K562 (cell line): ENCODE measurements around the gene COL8A2. TPM values are rescaled to one million over a fixed set of nuclear protein-coding genes. Genes with fewer than 3 reads are reported as not detected.
A peak's percentile ranks its signal among the peaks of the same experiment; 100 is the strongest.

Source experiments
- ATAC-seq: fragments of 200-7000 bp; cut with Tn5 transposase; 3 replicates; pipeline ENCODE4 v1.9.1; 2020; ENCODE audit warnings: moderate library complexity
- BruUV-seq: library from RNA; stranded (reverse); fragments of 400-500 nt; replicated peaks from 2 replicates; lab custom pipeline; 2021; lab: Mats Ljungman, UMichigan
- CTCF ChIA-PET: fragments of 300-600 bp; formaldehyde crosslinking; extraction: SDS; loops from one replicate; lab custom pipeline; 2021; ENCODE audit warnings: low intra/inter-chr PET ratio; lab: Yijun Ruan, JAX
- POLR2A ChIA-PET: fragments of 300-600, 350-650 bp; sonication (Branson Sonifier 250); formaldehyde crosslinking; extraction: SDS; loops from one replicate; lab custom pipeline; 2021; ENCODE audit warnings: antibody characterized with exemption, inconsistent platforms; lab: Yijun Ruan, JAX
- DNase-seq, 4 experiments: peaks; one replicate each; pipeline versions ENCODE4 v3.0.0 to v3.0.0-alpha.2; 2011 to 2018; ENCODE audit warnings: low spot score in 3 of 4, mixed read lengths in 3 of 4; ENCODE audit errors: extremely low read depth in 1 of 4
- FAIRE-seq: peaks from 2 replicates; lab custom pipeline; 2011; peaks lifted over from hg19 to GRCh38; lab: Jason Lieb, UNC
- H2AFZ ChIP-seq: 2 replicates; pipeline ENCODE4 v1.6.0; 2011; ENCODE audit warnings: low read depth, low read length, control low read depth, inconsistent platforms
- H3K27ac ChIP-seq: fragments of 200-600 bp; 3 replicates; pipeline ENCODE4 v1.8.0; 2011; ENCODE audit warnings: low read depth, mild to moderate bottlenecking, control low read depth, inconsistent platforms, low read length, moderate library complexity, mixed read lengths; ENCODE audit errors: extremely low read depth
- H3K27me3 ChIP-seq, 2 experiments: fragments of 300-600 bp in 1 of 2; 2 replicates in 1 of 2; 3 replicates in 1 of 2; pipeline versions ENCODE4 v1.6.0 to v1.8.0; 2011; ENCODE audit warnings: inconsistent platforms in 2 of 2, low read length in 2 of 2, mild to moderate bottlenecking in 1 of 2, mixed read lengths in 1 of 2, moderate library complexity in 1 of 2; ENCODE audit not compliant: control insufficient read depth in 2 of 2, insufficient read depth in 2 of 2
- H3K36me3 ChIP-seq: fragments of 300-600 bp; 3 replicates; pipeline ENCODE4 v1.8.0; 2011; ENCODE audit warnings: mild to moderate bottlenecking, low read length, inconsistent platforms; ENCODE audit not compliant: control insufficient read depth, insufficient read depth
- H3K4me1 ChIP-seq, 2 experiments: fragments of 200-600 bp in 1 of 2; replicated peaks in 1 of 2; 2 replicates in 1 of 2; 3 replicates in 1 of 2; pipeline versions ENCODE4 v1.5.1 to v1.8.0; 2011; ENCODE audit warnings: inconsistent platforms in 2 of 2, low read length in 2 of 2, mild to moderate bottlenecking in 1 of 2, mixed read lengths in 1 of 2, moderate library complexity in 1 of 2; ENCODE audit not compliant: control insufficient read depth in 2 of 2, insufficient read depth in 2 of 2
- H3K4me2 ChIP-seq: 2 replicates; pipeline ENCODE4 v1.6.1; 2011; ENCODE audit warnings: low read length, control low read depth, inconsistent platforms, mixed read lengths; ENCODE audit not compliant: insufficient read depth
- H3K4me3 ChIP-seq: fragments of 200-600 bp; sonication (generic), shearing (Covaris generic); 2 replicates; pipeline ENCODE4 v1.5.1; 2016; ENCODE audit warnings: control low read depth, inconsistent platforms
- H3K79me2 ChIP-seq: fragments of 200-600 bp; 3 replicates; pipeline ENCODE4 v1.8.0; 2011; ENCODE audit warnings: low read length, inconsistent platforms; ENCODE audit not compliant: control insufficient read depth, insufficient read depth
- H3K9ac ChIP-seq, 2 experiments: 2 replicates each; pipeline versions ENCODE4 v1.6.0 to v1.6.1; 2011; ENCODE audit warnings: low read depth in 2 of 2, low read length in 2 of 2, control low read depth in 1 of 2, inconsistent platforms in 1 of 2, mild to moderate bottlenecking in 1 of 2, mixed read lengths in 1 of 2; ENCODE audit not compliant: insufficient read depth in 1 of 2
- H3K9me1 ChIP-seq: one replicate; pipeline ENCODE4 v1.6.0; 2011; ENCODE audit warnings: inconsistent platforms, mild to moderate bottlenecking, low read length, moderate library complexity; ENCODE audit not compliant: control insufficient read depth, insufficient read depth
- H3K9me3 ChIP-seq: replicated peaks from 2 replicates; pipeline ENCODE4 v1.5.1; 2011; ENCODE audit warnings: low read depth, low read length, inconsistent platforms; ENCODE audit not compliant: control insufficient read depth, insufficient read depth
- H4K20me1 ChIP-seq: replicated peaks from 2 replicates; pipeline ENCODE4 v1.6.1; 2011; ENCODE audit warnings: low read length, inconsistent platforms, mixed read lengths; ENCODE audit not compliant: control insufficient read depth, insufficient read depth
- ATF7 ChIP-seq: fragments of 450-650 bp; IDR thresholded peaks from 2 replicates; pipeline ENCODE4 v1.7.1; 2014; ENCODE audit warnings: mild to moderate bottlenecking, moderate library complexity
- CBX1 ChIP-seq: sonication (generic); IDR thresholded peaks from 2 replicates; pipeline ENCODE4 v1.6.1; 2016; ENCODE audit warnings: antibody characterized with exemption, low read depth, mild to moderate bottlenecking
- ETV1 ChIP-seq: fragments of 450-650 bp; conservative IDR thresholded peaks from 2 replicates; pipeline ENCODE4 v1.6.1; 2016; ENCODE audit warnings: missing genetic modification characterization, control low read depth, low read depth, missing compliant biosample characterization
- HDAC6 ChIP-seq: IDR thresholded peaks from 2 replicates; pipeline ENCODE4 v1.6.1; 2012; ENCODE audit warnings: low read depth, mild to moderate bottlenecking, control low read depth, inconsistent platforms, low read length, moderate library complexity
- KHSRP ChIP-seq: fragments of 450-650 bp; IDR thresholded peaks from 2 replicates; pipeline ENCODE4 v1.6.1; 2017
- MLLT1 ChIP-seq, 2 experiments: fragments of 450-650 bp; IDR thresholded peaks; 2 replicates each; pipeline ENCODE4 v1.6.1; 2016
- MXI1 ChIP-seq: IDR thresholded peaks from 2 replicates; pipeline ENCODE4 v1.6.1; 2011; ENCODE audit warnings: low read depth, mild to moderate bottlenecking, improper control_type of control experiment, low read length
- NFIX ChIP-seq: fragments of 250-450 bp; sonication (Bioruptor Pico); IDR thresholded peaks from 2 replicates; pipeline ENCODE4 v1.4.0; 2020; ENCODE audit warnings: low read depth, mild to moderate bottlenecking, moderate library complexity
- RBM25 ChIP-seq: fragments of 200-400 bp; formaldehyde crosslinking; IDR thresholded peaks from 2 replicates; pipeline ENCODE4 v1.6.1; 2018; ENCODE audit warnings: low read length, low read depth, moderate library complexity; ENCODE audit not compliant: severe bottlenecking
- SREBF1 ChIP-seq: fragments of 150-350 bp; IDR thresholded peaks from 2 replicates; pipeline ENCODE4 v1.6.1; 2014; ENCODE audit warnings: antibody characterized with exemption, low read depth, low read length, borderline replicate concordance
- SRSF9 ChIP-seq: fragments of 200-400 bp; formaldehyde crosslinking; IDR thresholded peaks from 2 replicates; pipeline ENCODE4 v1.6.1; 2017; ENCODE audit warnings: low read depth, low read length, borderline replicate concordance
- U2AF1 ChIP-seq: fragments of 200-400 bp; formaldehyde crosslinking; optimal IDR thresholded peaks from 2 replicates; pipeline ENCODE3; 2017; ENCODE audit warnings: mild to moderate bottlenecking, low read depth, low read length, moderate library complexity
- ZBTB7A ChIP-seq: IDR thresholded peaks from 2 replicates; pipeline ENCODE4 v1.6.1; 2011; ENCODE audit warnings: low read depth, mild to moderate bottlenecking, low read length, moderate library complexity, borderline replicate concordance; ENCODE audit not compliant: control insufficient read depth
- ZBTB9 ChIP-seq: fragments of 450-650 bp; formaldehyde crosslinking; IDR thresholded peaks from 2 replicates; pipeline ENCODE4 v1.4.0; 2020; ENCODE audit warnings: mild to moderate bottlenecking, moderate library complexity
- ZNF175 ChIP-seq: fragments of 200-800 bp; sonication (Bioruptor generic); IDR thresholded peaks from 2 replicates; pipeline ENCODE4 v1.6.1; 2016; ENCODE audit warnings: low read depth, mild to moderate bottlenecking, missing genetic modification characterization, missing compliant biosample characterization
- ZNF197 ChIP-seq: fragments of 200-800 bp; sonication (Bioruptor generic); IDR thresholded peaks from 2 replicates; pipeline ENCODE4 v1.6.1; 2016; ENCODE audit warnings: low read depth, missing genetic modification characterization, missing compliant biosample characterization
- ZNF316 ChIP-seq: fragments of 450-650 bp; IDR thresholded peaks from 2 replicates; pipeline ENCODE4 v1.6.1; 2016
- ZNF778 ChIP-seq: fragments of 450-650 bp; formaldehyde crosslinking; IDR thresholded peaks from 2 replicates; pipeline ENCODE4 v1.4.0; 2020; ENCODE audit warnings: mild to moderate bottlenecking, moderate library complexity
- WGBS: fragments of 100-300 bp; shearing (Covaris generic); methylation state at CpG from one replicate; pipeline ENCODE4 v1.1.6; 2016; ENCODE audit warnings: low coverage, mixed read lengths; ENCODE audit not compliant: insufficient coverage; ENCODE audit errors: missing lambda C conversion rate; 5-methylcytosine and 5-hydroxymethylcytosine counted together
- in situ Hi-C: fragments of 300-500 bp; cut with MboI; formaldehyde crosslinking; loops from 4 replicates; pipeline ENCODE4 v1.15.0; 2018; ENCODE audit warnings: inconsistent platforms, mixed read lengths
- intact Hi-C: fragments of 100-400 bp; cut with micrococcal nuclease; formaldehyde crosslinking; loops from 2 replicates; pipeline ENCODE4 v1.14.2; 2022
- polyA plus RNA-seq, 8 experiments: library from polyadenylated mRNA; depleted of rRNA in 4 of 8; stranded (reverse) in 5 of 8; unstranded in 3 of 8; fragments of >200 nt; fragmentation: Nextera tagmentation in 2 of 8; fragmentation: Illumina TruSeq in 1 of 8; extraction: Ambion mirVana in 2 of 8; extraction: Trizol in 1 of 8; gene quantifications; 2 replicates each; pipeline versions ENCODE4 v1.2.1 to v1.2.3, GENCODE V29; 2011 to 2014; ENCODE audit warnings: inconsistent platforms in 1 of 8, missing spikeins in 1 of 8
- total RNA-seq, 7 experiments: library from RNA; depleted of rRNA in 6 of 7; stranded (reverse); fragments of >200 nt in 6 of 7; fragmentation: Illumina TruSeq in 2 of 7; extraction: Trizol in 2 of 7; gene quantifications; 2 replicates each; pipeline versions ENCODE4 v1.2.1 to v1.2.3, GENCODE V29; 2011 to 2021; ENCODE audit warnings: low replicate concordance in 1 of 7

The COL8A2 gene
- total and polyA plus RNA-seq, 9 of the 15 experiments (the other 6 are each of a cell fraction or from before 2014, with no cell fraction given): 0.03 to 0.14 (median 0.04) TPM; not detected in 5

GRCh38 chr1:36088577-36089392 lies 36.2 kb downstream of the COL8A2 start, which contains the start of gene ADPRS:
TSS of gene ADPRS (plus strand) at chr1:36088892. CDS start at chr1:36088905, 13 bp downstream.
- Histone ChIP-seq H3K79me2 (peaks cover 21% of the 10 kb centered on the region), H3K36me3 (peaks cover 38% of the 10 kb centered on the region; the same call in 2 of the 3 replicates), H3K4me1 (peaks cover 18 to 40% of the 10 kb centered on the region in 2 experiments; a peak in 4 of 5 replicates), H3K27ac (peak within 1 kb of the TSS; percentile 70), H3K9me3 (no peaks in the 10 kb centered on the region), H3K4me3 (peak within 1 kb of the TSS; percentile 92), H2AFZ (peak within 1 kb of the TSS; percentile 99), H3K9ac (peak within 1 kb of the TSS; percentile 70 to 96), H3K9me1 (peaks cover 7% of the 10 kb centered on the region), H3K4me2 (peak within 1 kb of the TSS; percentile 97), H4K20me1 (no peaks in the 10 kb centered on the region), H3K27me3 (no peaks in the 10 kb centered on the region)
- POLR2A ChIA-PET: interaction anchor here (0.6 to 1.9 kb wide), 2 partner anchors 14 to 372 kb away, joined by 3 to 5 read pairs; no protein-coding TSS in a partner anchor
- intact Hi-C loops (loop anchor here (5.0 kb wide), 2 partner anchors 156 to 231 kb away; partner anchors contain the start of gene AGO3), in situ Hi-C loops (no loop called here)
- CTCF ChIA-PET: interaction anchor here (0.6 to 2.0 kb wide), 3 partner anchors 11 to 979 kb away, joined by 3 to 8 read pairs (median 5); no protein-coding TSS in a partner anchor
- WGBS: 5% methylated on average over 77 of the region's 84 CpGs
- ATAC-seq (peak; percentile 94), DNase-seq (peak; percentile 95 to 97 (median 96)), FAIRE-seq (peak; percentile 77)
- BruUV-seq: no TSS peak
- TF ChIP-seq ZNF316: no peak
- TF ChIP-seq ZBTB7A: no peak; the same call in 1 of the 2 replicates
- TF ChIP-seq CBX1: peak; percentile 98
- TF ChIP-seq KHSRP: no peak; the same call in 1 of the 2 replicates
- peak; percentile 89 for TF ChIP-seq ZBTB9 (CRISPR knock-in tag)
- TF ChIP-seq ATF7: peak; percentile 94
- TF ChIP-seq MXI1: peak; percentile 24; the same call in 1 of the 2 replicates
- no peak for TF ChIP-seq MLLT1 (IDR thresholded peaks at IDR 0.05)
- TF ChIP-seq SRSF9: no peak
- TF ChIP-seq SREBF1: no peak
- TF ChIP-seq U2AF1: peak; percentile 100
- no peak for TF ChIP-seq NFIX
- no peak for TF ChIP-seq RBM25
- TF ChIP-seq HDAC6: peak; percentile 14; the same call in 1 of the 2 replicates
- no peak for TF ChIP-seq ZNF778
- TF ChIP-seq ZNF197 (CRISPR knock-in tag): no peak; the same call in 1 of the 2 replicates
- TF ChIP-seq ETV1: peak; percentile 96
- TF ChIP-seq ZNF175 (CRISPR knock-in tag): no peak
